Caco-2 (cell line): ENCODE measurements around the gene NLE1. TPM values are rescaled to one million over a fixed set of nuclear protein-coding genes. Genes with fewer than 3 reads are reported as not detected.

ENCODE experiments used
- BruUV-seq: library from RNA; stranded (reverse); fragments of 400-500 nt; replicated peaks from 2 replicates; lab custom pipeline; 2021; lab: Mats Ljungman, UMichigan
- CTCF ChIA-PET: fragments of 300-600 bp; sonication (Branson Sonifier 250); formaldehyde crosslinking; loops from one replicate; lab custom pipeline; 2022; ENCODE audit warnings: antibody characterized with exemption; lab: Charles Lee
- POLR2A ChIA-PET: fragments of 300-600 bp; sonication (Branson Sonifier 250); formaldehyde crosslinking; loops from one replicate; lab custom pipeline; 2022; ENCODE audit warnings: antibody characterized with exemption; lab: Charles Lee
- DNase-seq, 2 experiments: peaks; one replicate each; pipeline versions ENCODE4 v3.0.0 to v3.0.0-alpha.2; 2020 to 2022
- H3K27me3 ChIP-seq: replicated peaks from 2 replicates; pipeline ENCODE4 v1.6.0; 2011; ENCODE audit warnings: low read length; ENCODE audit not compliant: control insufficient read depth, insufficient read depth
- H3K36me3 ChIP-seq: 2 replicates; pipeline ENCODE4 v1.5.1; 2011; ENCODE audit warnings: low read length; ENCODE audit not compliant: control insufficient read depth, insufficient read depth
- H3K4me1 ChIP-seq: fragments of 250-450 bp; sonication (Bioruptor Pico); 2 replicates; pipeline ENCODE4 v1.5.1; 2020; ENCODE audit warnings: mild to moderate bottlenecking
- H3K4me3 ChIP-seq: 2 replicates; pipeline ENCODE4 v1.5.1; 2011; ENCODE audit warnings: low read depth, mild to moderate bottlenecking, control low read depth, low read length
- H3K9me3 ChIP-seq: fragments of 250-450 bp; sonication (Bioruptor Pico); 2 replicates; pipeline ENCODE4 v1.5.1; 2020; ENCODE audit warnings: mild to moderate bottlenecking, moderate library complexity
- H3K27ac Mint-ChIP-seq: one replicate; pipeline ENCODE4 v1.8.0; 2022; ENCODE audit warnings: mixed read lengths; ENCODE audit not compliant: unreplicated experiment
- H3K27me3 Mint-ChIP-seq: one replicate; pipeline ENCODE4 v1.8.0; 2022; ENCODE audit warnings: mixed read lengths; ENCODE audit not compliant: insufficient read depth, unreplicated experiment
- H3K36me3 Mint-ChIP-seq: one replicate; pipeline ENCODE4 v1.8.0; 2022; ENCODE audit warnings: mild to moderate bottlenecking, mixed read lengths; ENCODE audit not compliant: insufficient read depth, unreplicated experiment
- H3K4me1 Mint-ChIP-seq: one replicate; pipeline ENCODE4 v1.8.0; 2022; ENCODE audit warnings: low read depth, mixed read lengths; ENCODE audit not compliant: unreplicated experiment
- H3K4me3 Mint-ChIP-seq: one replicate; pipeline ENCODE4 v1.8.0; 2022; ENCODE audit warnings: mild to moderate bottlenecking, moderate library complexity, mixed read lengths; ENCODE audit not compliant: unreplicated experiment
- H3K9me3 Mint-ChIP-seq: one replicate; pipeline ENCODE4 v1.8.0; 2022; ENCODE audit warnings: mixed read lengths; ENCODE audit not compliant: unreplicated experiment
- CTCF ChIP-seq, 2 experiments: fragments of 200-600 bp in 1 of 2; IDR thresholded peaks; 1 replicate in 1 of 2; 2 replicates in 1 of 2; pipeline versions ENCODE4 v1.5.1 to v1.8.0; 2011 to 2022; ENCODE audit warnings: antibody characterized with exemption in 1 of 2, control low read depth in 1 of 2, inconsistent platforms in 1 of 2, low read depth in 1 of 2, low read length in 1 of 2, mild to moderate bottlenecking in 1 of 2, moderate library complexity in 1 of 2; ENCODE audit not compliant: insufficient read depth in 1 of 2, severe bottlenecking in 1 of 2, unreplicated experiment in 1 of 2
- intact Hi-C: fragments of 100-400 bp; cut with micrococcal nuclease; formaldehyde crosslinking; loops from one replicate; pipeline ENCODE4 v1.10.0; 2022; ENCODE audit not compliant: unreplicated experiment
- total RNA-seq: library from RNA; stranded (reverse); gene quantifications from 2 replicates; pipeline ENCODE4 v1.2.3, GENCODE V29; 2022

Gene NLE1
- total RNA-seq, 1 experiment from 2014 or later = 24.8 TPM

- CTCF ChIA-PET = interaction anchor here (0.6 kb wide), 1 partner anchor 625 kb away, joined by 3 read pairs; no protein-coding TSS in a partner anchor
- TF ChIP-seq CTCF (IDR thresholded peaks at IDR 0.05; ENCODE audit: insufficient read depth in 1 of 2, low read depth in 1 of 2, low read length in 1 of 2, severe bottlenecking in 1 of 2, unreplicated experiment in 1 of 2) = no peak
- H3K4me1 ChIP-seq = no peaks in the 10 kb centered on the region
- BruUV-seq = no TSS peak
- H3K4me3 ChIP-seq = no peak overlapping the region
- Mint-ChIP-seq H3K36me3 (peaks cover 53% of the 10 kb centered on the region), H3K9me3 (no peaks in the 10 kb centered on the region), H3K4me3 (no peak overlapping the region), H3K4me1 (no peaks in the 10 kb centered on the region), H3K27ac (no peak overlapping the region), H3K27me3 (no peaks in the 10 kb centered on the region)
- POLR2A ChIA-PET = no interaction called here
- intact Hi-C loops = no loop called here
- DNase-seq = no peak
- no peaks in the 10 kb centered on the region for H3K9me3 ChIP-seq
- H3K27me3 ChIP-seq = no peaks in the 10 kb centered on the region
- peaks cover 9% of the 10 kb centered on the region for H3K36me3 ChIP-seq
Measured at GRCh38 chr17:35138218-35138617, 3.9 kb downstream of the NLE1 start.

GRCh38 chr17:35135322-35135721 lies 6.8 kb downstream of the NLE1 start:
- BruUV-seq = no TSS peak
- no peak overlapping the region for H3K4me3 ChIP-seq
- H3K9me3 Mint-ChIP-seq = no peaks in the 10 kb centered on the region
- DNase-seq = no peak
- intact Hi-C loops = no loop called here
- peaks cover 10% of the 10 kb centered on the region for H3K36me3 ChIP-seq
- no peaks in the 10 kb centered on the region for H3K9me3 ChIP-seq
- ChIA-PET CTCF (no interaction called here), POLR2A (no interaction called here)
- H3K36me3 Mint-ChIP-seq = peaks cover 67% of the 10 kb centered on the region
- no peaks in the 10 kb centered on the region for H3K4me1 Mint-ChIP-seq
- no peaks in the 10 kb centered on the region for H3K4me1 ChIP-seq
- TF ChIP-seq CTCF (IDR thresholded peaks at IDR 0.05; ENCODE audit: insufficient read depth in 1 of 2, low read depth in 1 of 2, low read length in 1 of 2, severe bottlenecking in 1 of 2, unreplicated experiment in 1 of 2) = no peak
- no peaks in the 10 kb centered on the region for H3K27me3 Mint-ChIP-seq
- H3K27ac Mint-ChIP-seq = no peak overlapping the region
- H3K4me3 Mint-ChIP-seq = no peak overlapping the region
- H3K27me3 ChIP-seq = no peaks in the 10 kb centered on the region

GRCh38 chr17:35132816-35133550 lies 9.1 kb downstream of the NLE1 start:
- intact Hi-C loops = no loop called here
- Mint-ChIP-seq H3K27ac (no peak overlapping the region), H3K36me3 (peaks cover 60% of the 10 kb centered on the region), H3K4me3 (no peak overlapping the region), H3K27me3 (no peaks in the 10 kb centered on the region), H3K9me3 (no peaks in the 10 kb centered on the region), H3K4me1 (no peaks in the 10 kb centered on the region)
- DNase-seq = no peak
- Histone ChIP-seq H3K36me3 (peaks cover 10% of the 10 kb centered on the region), H3K9me3 (no peaks in the 10 kb centered on the region), H3K4me3 (no peak overlapping the region), H3K27me3 (no peaks in the 10 kb centered on the region), H3K4me1 (no peaks in the 10 kb centered on the region)
- ChIA-PET POLR2A (no interaction called here), CTCF (no interaction called here)
- no peak for TF ChIP-seq CTCF (IDR thresholded peaks at IDR 0.05; ENCODE audit: insufficient read depth in 1 of 2, low read depth in 1 of 2, low read length in 1 of 2, severe bottlenecking in 1 of 2, unreplicated experiment in 1 of 2)
- no TSS peak for BruUV-seq
